Keratinocyte (primary cell): Measurements from ENCODE around the gene FBLIM1. TPM values are rescaled to one million over a fixed set of nuclear protein-coding genes. Genes with fewer than 3 reads are reported as not detected.

Experiments used
- DNase-seq: peaks from one replicate; pipeline ENCODE4 v3.0.0-alpha.2; 2011; ENCODE audit warnings: low read depth, missing footprints, low spot score
- FAIRE-seq: peaks from 2 replicates; lab custom pipeline; 2011; peaks lifted over from hg19 to GRCh38; lab: Jason Lieb, UNC
- H2AFZ ChIP-seq: 2 replicates; pipeline ENCODE4 v1.6.0; 2012; ENCODE audit warnings: low read length, control low read depth, inconsistent platforms; ENCODE audit not compliant: control insufficient read depth
- H3K27ac ChIP-seq: 2 replicates; pipeline ENCODE4 v1.5.1; 2011; ENCODE audit warnings: low read length; ENCODE audit not compliant: control insufficient read depth, insufficient read depth
- H3K27me3 ChIP-seq: 3 replicates; pipeline ENCODE4 v1.6.0; 2011; ENCODE audit warnings: low read length; ENCODE audit not compliant: control insufficient read depth, insufficient read depth; ENCODE audit errors: extremely low read depth
- H3K36me3 ChIP-seq, 2 experiments: 2 replicates in 1 of 2; 3 replicates in 1 of 2; pipeline ENCODE4 v1.5.1; 2011; ENCODE audit warnings: low read length in 2 of 2, mild to moderate bottlenecking in 1 of 2; ENCODE audit not compliant: control insufficient read depth in 2 of 2, insufficient read depth in 2 of 2; ENCODE audit errors: extremely low read depth in 1 of 2
- H3K4me1 ChIP-seq: 3 replicates; pipeline ENCODE4 v1.5.1; 2011; ENCODE audit warnings: low read length; ENCODE audit not compliant: control insufficient read depth, insufficient read depth; ENCODE audit errors: extremely low read depth
- H3K4me2 ChIP-seq: 3 replicates; pipeline ENCODE4 v1.6.0; 2011; ENCODE audit warnings: low read depth, low read length; ENCODE audit not compliant: control insufficient read depth, insufficient read depth; ENCODE audit errors: extremely low read depth
- H3K4me3 ChIP-seq, 3 experiments: fragments of 200-600 bp in 1 of 3; sonication (generic) in 1 of 3; 2 replicates in 2 of 3; 3 replicates in 1 of 3; pipeline ENCODE4 v1.5.1; 2011 to 2016; ENCODE audit warnings: low read length in 3 of 3, mild to moderate bottlenecking in 3 of 3, control low read depth in 2 of 3, inconsistent platforms in 1 of 3, low read depth in 1 of 3, mixed read lengths in 1 of 3, mixed run types in 1 of 3, moderate library complexity in 1 of 3; ENCODE audit not compliant: control insufficient read depth in 2 of 3, insufficient read depth in 2 of 3; ENCODE audit errors: extremely low read depth in 1 of 3
- H3K79me2 ChIP-seq: 2 replicates; pipeline ENCODE4 v1.6.0; 2012; ENCODE audit warnings: low read length; ENCODE audit not compliant: control insufficient read depth, insufficient read depth
- H3K9ac ChIP-seq: 3 replicates; pipeline ENCODE4 v1.6.0; 2011; ENCODE audit warnings: low read length; ENCODE audit not compliant: control insufficient read depth, insufficient read depth; ENCODE audit errors: extremely low read depth
- H3K9me1 ChIP-seq: 3 replicates; pipeline ENCODE4 v1.6.0; 2011; ENCODE audit warnings: low read length; ENCODE audit not compliant: control insufficient read depth, insufficient read depth; ENCODE audit errors: extremely low read depth
- H3K9me3 ChIP-seq: 2 replicates; pipeline ENCODE4 v1.5.1; 2012; ENCODE audit warnings: low read depth, low read length; ENCODE audit not compliant: control insufficient read depth
- H4K20me1 ChIP-seq: 3 replicates; pipeline ENCODE4 v1.6.0; 2011; ENCODE audit warnings: low read length; ENCODE audit not compliant: control insufficient read depth, insufficient read depth; ENCODE audit errors: extremely low read depth
- EZH2 ChIP-seq: IDR thresholded peaks from one replicate; pipeline ENCODE4 v1.6.1; 2012; ENCODE audit warnings: inconsistent platforms, mild to moderate bottlenecking, low read length, moderate library complexity
- dilution Hi-C: fragments of 300-500 bp; cut with MboI; formaldehyde crosslinking; loops from one replicate; pipeline ENCODE4 v1.7.0; 2020; ENCODE audit warnings: low sequenced_read_pairs; ENCODE audit not compliant: extremely low pct_ligation_motif_present
- polyA plus RNA-seq, 5 experiments: library from polyadenylated mRNA; depleted of rRNA in 3 of 5; stranded (reverse) in 3 of 5; stranded (forward) in 1 of 5; unstranded in 1 of 5; fragments of >200 nt; gene quantifications; 1 replicate in 1 of 5; 2 replicates in 3 of 5; 3 replicates in 1 of 5; pipeline versions ENCODE4 v1.2.1 to v1.2.3, GENCODE V29; 2011 to 2012; ENCODE audit warnings: missing spikeins in 2 of 5, low read depth in 1 of 5, low replicate concordance in 1 of 5
- TF ChIP-seq, protein P1 (sequence below), 3 experiments: IDR thresholded peaks in 1 of 3; conservative IDR thresholded peaks in 1 of 3; optimal IDR thresholded peaks in 1 of 3; 2 replicates in 2 of 3; 3 replicates in 1 of 3; pipeline versions ENCODE3 to v1.5.1; 2011; ENCODE audit warnings: low read length in 3 of 3, mild to moderate bottlenecking in 3 of 3, moderate library complexity in 2 of 3, control low read depth in 1 of 3, inconsistent platforms in 1 of 3; ENCODE audit not compliant: insufficient read depth in 2 of 3; ENCODE audit errors: extremely low read depth in 1 of 3

FBLIM1 gene
- polyA plus RNA-seq, 1 donor (not counting 4 experiments of a cell fraction or from before 2014, with no cell fraction given), result 144 TPM

DNA sequence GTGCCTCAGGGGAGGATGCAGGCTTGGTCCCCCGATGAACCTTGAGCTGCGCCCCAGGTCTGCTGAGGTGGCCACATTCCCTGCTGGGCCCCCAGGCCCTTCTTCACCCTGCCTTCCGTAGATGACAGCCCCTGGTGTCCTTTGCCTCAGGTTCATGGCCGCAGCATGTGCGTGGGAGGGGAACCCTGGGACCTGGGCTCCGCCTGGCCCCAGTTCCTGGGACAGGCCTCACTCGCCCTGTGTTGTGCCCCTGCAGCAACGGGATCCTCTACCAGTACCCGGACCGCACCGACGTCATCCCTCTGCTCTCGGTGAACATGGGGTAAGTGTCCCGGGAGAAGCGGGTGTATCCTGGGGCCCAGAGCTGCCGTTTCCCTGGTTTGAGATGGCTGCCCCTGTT lies 27.7 kb upstream of the FBLIM1 start:
- H3K27ac ChIP-seq, result no peak overlapping the region
- H3K79me2 ChIP-seq, result no peaks in the 10 kb centered on the region
- no peak overlapping the region for H2AFZ ChIP-seq
- peaks cover 9% of the 10 kb centered on the region for H3K4me1 ChIP-seq
- no peaks in the 10 kb centered on the region for H3K9me3 ChIP-seq
- no peaks in the 10 kb centered on the region for H4K20me1 ChIP-seq
- no peak overlapping the region for H3K4me2 ChIP-seq
- H3K9ac ChIP-seq, result no peak overlapping the region
- no peak overlapping the region for H3K4me3 ChIP-seq
- dilution Hi-C loops, result no loop called here
- H3K9me1 ChIP-seq, result no peaks in the 10 kb centered on the region
- DNase-seq, result no peak
- no peak for FAIRE-seq
- H3K27me3 ChIP-seq, result no peaks in the 10 kb centered on the region
- no peak for TF ChIP-seq EZH2
- TF ChIP-seq, protein P1, sequence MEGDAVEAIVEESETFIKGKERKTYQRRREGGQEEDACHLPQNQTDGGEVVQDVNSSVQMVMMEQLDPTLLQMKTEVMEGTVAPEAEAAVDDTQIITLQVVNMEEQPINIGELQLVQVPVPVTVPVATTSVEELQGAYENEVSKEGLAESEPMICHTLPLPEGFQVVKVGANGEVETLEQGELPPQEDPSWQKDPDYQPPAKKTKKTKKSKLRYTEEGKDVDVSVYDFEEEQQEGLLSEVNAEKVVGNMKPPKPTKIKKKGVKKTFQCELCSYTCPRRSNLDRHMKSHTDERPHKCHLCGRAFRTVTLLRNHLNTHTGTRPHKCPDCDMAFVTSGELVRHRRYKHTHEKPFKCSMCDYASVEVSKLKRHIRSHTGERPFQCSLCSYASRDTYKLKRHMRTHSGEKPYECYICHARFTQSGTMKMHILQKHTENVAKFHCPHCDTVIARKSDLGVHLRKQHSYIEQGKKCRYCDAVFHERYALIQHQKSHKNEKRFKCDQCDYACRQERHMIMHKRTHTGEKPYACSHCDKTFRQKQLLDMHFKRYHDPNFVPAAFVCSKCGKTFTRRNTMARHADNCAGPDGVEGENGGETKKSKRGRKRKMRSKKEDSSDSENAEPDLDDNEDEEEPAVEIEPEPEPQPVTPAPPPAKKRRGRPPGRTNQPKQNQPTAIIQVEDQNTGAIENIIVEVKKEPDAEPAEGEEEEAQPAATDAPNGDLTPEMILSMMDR (optimal IDR thresholded peaks at IDR 0.05 in 1 of 3, IDR thresholded peaks at IDR 0.05 in 1 of 3, conservative IDR thresholded peaks at IDR 0.05 in 1 of 3; ENCODE audit: extremely low read depth in 1 of 3, insufficient read depth in 2 of 3, low read length in 3 of 3), result no peak
- peaks cover 48 to 54% of the 10 kb centered on the region in 2 experiments for H3K36me3 ChIP-seq

DNA sequence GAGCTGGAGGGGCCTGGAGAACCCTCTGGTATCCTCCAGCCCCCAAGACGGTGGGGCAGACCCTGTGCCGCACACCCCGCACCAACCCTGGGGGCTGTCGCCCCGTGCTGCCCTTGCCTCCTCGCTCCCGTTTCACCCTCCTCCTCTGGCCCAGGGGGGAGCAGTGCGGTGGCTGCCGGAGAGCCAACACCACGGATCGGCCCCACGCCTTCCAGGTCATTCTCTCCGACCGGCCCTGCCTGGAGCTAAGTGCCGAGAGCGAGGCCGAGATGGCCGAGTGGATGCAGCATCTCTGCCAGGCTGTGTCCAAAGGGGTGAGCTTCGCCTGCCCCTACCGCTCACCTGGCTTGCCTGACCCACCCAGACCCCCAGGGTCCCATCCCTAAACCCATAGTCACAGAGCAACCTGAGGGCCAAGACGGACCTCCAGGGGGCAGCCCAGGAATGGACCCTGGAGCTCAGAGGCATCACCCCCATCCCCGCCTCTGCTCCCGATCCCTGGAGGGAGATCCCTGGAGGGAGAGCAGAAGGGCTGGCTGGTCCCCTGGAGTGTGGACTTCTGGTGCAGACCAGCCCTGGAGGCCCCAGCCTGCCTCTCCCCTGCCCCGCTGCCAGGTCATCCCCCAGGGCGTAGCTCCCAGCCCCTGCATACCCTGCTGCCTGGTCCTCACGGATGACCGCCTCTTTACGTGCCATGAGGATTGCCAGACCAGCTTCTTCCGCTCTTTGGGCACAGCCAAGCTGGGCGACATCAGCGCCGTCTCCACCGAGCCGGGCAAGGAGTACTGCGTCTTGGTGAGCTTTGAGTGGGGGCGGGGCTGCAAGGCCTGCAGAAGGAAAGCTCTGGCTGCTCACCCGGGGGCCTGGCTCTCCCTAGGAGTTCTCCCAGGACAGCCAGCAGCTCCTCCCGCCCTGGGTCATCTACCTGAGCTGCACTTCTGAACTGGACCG lies 26.6 kb upstream of the FBLIM1 start:
- Histone ChIP-seq H3K36me3 (peaks cover 43 to 44% of the 10 kb centered on the region in 2 experiments), H3K4me2 (no peak overlapping the region), H3K27me3 (no peaks in the 10 kb centered on the region), H3K4me3 (no peak overlapping the region), H2AFZ (no peak overlapping the region), H4K20me1 (no peaks in the 10 kb centered on the region), H3K4me1 (peaks cover 10% of the 10 kb centered on the region), H3K9me3 (no peaks in the 10 kb centered on the region), H3K27ac (no peak overlapping the region), H3K79me2 (no peaks in the 10 kb centered on the region), H3K9me1 (no peaks in the 10 kb centered on the region), H3K9ac (no peak overlapping the region)
- FAIRE-seq, result no peak
- no peak for TF ChIP-seq EZH2
- TF ChIP-seq, protein P1 (optimal IDR thresholded peaks at IDR 0.05 in 1 of 3, IDR thresholded peaks at IDR 0.05 in 1 of 3, conservative IDR thresholded peaks at IDR 0.05 in 1 of 3; ENCODE audit: extremely low read depth in 1 of 3, insufficient read depth in 2 of 3, low read length in 3 of 3), result no peak
- dilution Hi-C loops, result no loop called here
- DNase-seq, result no peak
